PC-3 (cell line): ENCODE data around the gene PTGDS. TPM values are rescaled to one million over a fixed set of nuclear protein-coding genes. Genes with fewer than 3 reads are reported as not detected.

Experiments
- ATAC-seq: fragments of 200-7000 bp; cut with Tn5 transposase; 2 replicates; pipeline ENCODE4 v1.9.1; 2020; ENCODE audit warnings: mild to moderate bottlenecking, moderate library complexity
- BruUV-seq: library from RNA; stranded (reverse); fragments of 400-500 nt; replicated peaks from 2 replicates; lab custom pipeline; 2021; lab: Mats Ljungman, UMichigan
- CTCF ChIA-PET: fragments of 300-600 bp; sonication (Branson Sonifier 250); formaldehyde crosslinking; loops from one replicate; lab custom pipeline; 2022; ENCODE audit warnings: antibody characterized with exemption; lab: Charles Lee
- POLR2A ChIA-PET: fragments of 300-600 bp; sonication (Branson Sonifier 250); formaldehyde crosslinking; loops from one replicate; lab custom pipeline; 2022; ENCODE audit warnings: antibody characterized with exemption; ENCODE audit not compliant: unreplicated experiment; lab: Charles Lee
- DNase-seq: peaks from one replicate; pipeline ENCODE4 v3.0.0-alpha.2; 2015
- H2AFZ ChIP-seq: fragments of 300-600 bp; sonication (generic); 2 replicates; pipeline ENCODE4 v1.6.0; 2016; ENCODE audit warnings: antibody characterized with exemption, low read length
- H3F3A ChIP-seq: fragments of 300-600 bp; sonication (generic); one replicate; pipeline ENCODE4 v1.6.0; 2017; ENCODE audit warnings: antibody characterized with exemption, low read length, control low read depth, mild to moderate bottlenecking; ENCODE audit not compliant: unreplicated experiment
- H3K27ac ChIP-seq: fragments of 300-600 bp; sonication (generic); 2 replicates; pipeline ENCODE4 v1.5.1; 2016; ENCODE audit warnings: mild to moderate bottlenecking, low read length
- H3K27me3 ChIP-seq: fragments of 300-600 bp; sonication (generic); 2 replicates; pipeline ENCODE4 v1.6.1; 2016; ENCODE audit warnings: low read length, mixed read lengths
- H3K36me3 ChIP-seq: fragments of 300-600 bp; sonication (generic); 2 replicates; pipeline ENCODE4 v1.6.1; 2016; ENCODE audit warnings: low read depth, mixed run types, low read length, mixed read lengths
- H3K4me1 ChIP-seq: fragments of 300-600 bp; sonication (generic); 2 replicates; pipeline ENCODE4 v1.5.1; 2016; ENCODE audit warnings: low read length; ENCODE audit not compliant: insufficient read depth
- H3K4me2 ChIP-seq: fragments of 300-600 bp; sonication (generic); 2 replicates; pipeline ENCODE4 v1.6.0; 2016; ENCODE audit warnings: low read length
- H3K4me3 ChIP-seq: fragments of 300-600 bp; sonication (generic); 2 replicates; pipeline ENCODE4 v1.5.1; 2016; ENCODE audit warnings: mild to moderate bottlenecking, low read length, mixed read lengths
- H3K79me2 ChIP-seq: fragments of 300-600 bp; sonication (generic); 2 replicates; pipeline ENCODE4 v1.6.1; 2017; ENCODE audit warnings: low read length, mixed read lengths
- H3K9ac ChIP-seq: fragments of 300-600 bp; sonication (generic); 2 replicates; pipeline ENCODE4 v1.6.0; 2016; ENCODE audit warnings: mild to moderate bottlenecking, low read length
- H3K9me2 ChIP-seq: fragments of 300-600 bp; sonication (generic); replicated peaks from 2 replicates; pipeline ENCODE4 v1.6.1; 2016; ENCODE audit warnings: mixed run types, low read length, mixed read lengths
- H3K9me3 ChIP-seq: fragments of 300-600 bp; sonication (generic); 2 replicates; pipeline ENCODE4 v1.6.1; 2016; ENCODE audit warnings: low read length, mixed read lengths
- H4K20me1 ChIP-seq: fragments of 300-600 bp; sonication (generic); 2 replicates; pipeline ENCODE4 v1.6.1; 2016; ENCODE audit warnings: low read length, mixed read lengths
- EZH2 ChIP-seq: fragments of 300-600 bp; sonication (generic); IDR thresholded peaks from one replicate; pipeline ENCODE4 v1.6.1; 2017; ENCODE audit warnings: antibody characterized with exemption, mild to moderate bottlenecking, low read length; ENCODE audit not compliant: unreplicated experiment
- EZH2phosphoT487 ChIP-seq: fragments of 300-600 bp; sonication (generic); IDR thresholded peaks from 2 replicates; pipeline ENCODE4 v1.6.1; 2018; ENCODE audit warnings: mild to moderate bottlenecking, antibody characterized with exemption, low read length, borderline replicate concordance
- intact Hi-C: fragments of 100-400 bp; cut with micrococcal nuclease; formaldehyde crosslinking; loops from 2 replicates; pipeline ENCODE4 v1.9.0; 2023
- total RNA-seq: library from RNA; depleted of rRNA; stranded (reverse); fragments of >200 nt; gene quantifications from 2 replicates; pipeline ENCODE4 v1.2.3, GENCODE V29; 2014
- TF ChIP-seq, protein P1 (sequence below): fragments of 300-600 bp; sonication (generic); conservative IDR thresholded peaks from 2 replicates; pipeline ENCODE4 v1.5.1; 2017; ENCODE audit warnings: antibody characterized with exemption, low read depth, mild to moderate bottlenecking, low read length

The PTGDS gene
- total RNA-seq, 1 experiment from 2014 or later, result not detected

DNA sequence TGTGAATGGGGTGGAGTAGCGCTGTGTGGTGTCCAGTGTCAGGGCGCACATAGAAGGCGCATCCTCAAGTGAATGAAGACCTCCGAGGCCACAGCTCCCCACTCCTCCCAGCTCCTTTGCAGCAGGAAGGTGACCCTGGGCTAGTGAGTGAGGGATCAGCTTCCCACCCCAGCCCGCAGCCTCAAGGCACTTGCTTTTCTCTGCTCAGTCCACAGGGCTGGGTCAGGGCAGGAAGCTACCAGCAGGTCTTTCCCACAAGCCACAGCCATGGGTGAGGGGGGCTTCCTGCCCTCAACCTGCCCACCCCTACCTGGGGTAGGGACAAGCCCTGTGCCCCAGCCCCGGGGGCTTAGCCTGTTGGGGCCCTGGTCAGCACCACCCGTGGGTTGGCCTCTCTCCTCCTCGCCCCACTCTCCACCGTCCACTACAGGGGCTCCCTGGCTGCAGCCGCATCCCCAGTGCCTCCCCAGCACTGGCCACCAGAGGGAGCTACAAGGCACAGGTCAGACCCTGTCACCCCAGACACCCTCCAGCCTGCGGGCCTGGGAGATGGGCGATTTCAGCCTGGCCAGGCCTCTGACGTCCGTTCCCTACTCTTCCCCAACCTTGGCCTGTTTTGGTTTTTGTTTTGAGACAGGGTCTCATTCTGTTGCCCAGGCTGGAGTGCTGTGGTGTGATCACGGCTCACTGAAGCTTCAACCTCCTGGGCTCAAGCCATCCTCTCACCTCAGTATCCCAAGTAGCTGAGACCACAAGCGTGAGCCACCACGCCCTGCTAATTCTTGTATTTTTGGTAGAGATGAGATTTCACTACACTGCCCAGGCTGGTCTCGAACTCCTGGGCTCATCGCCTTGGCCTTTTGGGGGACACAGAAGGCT lies 52.0 kb downstream of the PTGDS start:
- Histone ChIP-seq H3K27ac (no peak overlapping the region), H3K9ac (no peak overlapping the region), H2AFZ (no peak overlapping the region), H3K4me2 (peak overlapping the region; percentile 97), H3K9me3 (no peaks in the 10 kb centered on the region), H3K36me3 (no peaks in the 10 kb centered on the region), H3K4me1 (peaks cover 13% of the 10 kb centered on the region; the same call in 1 of the 2 replicates), H3K4me3 (peak overlapping the region; percentile 68; the same call in 1 of the 2 replicates), H3K79me2 (peaks cover 12% of the 10 kb centered on the region; the same call in 1 of the 2 replicates), H3K27me3 (no peaks in the 10 kb centered on the region), H3F3A (no peaks in the 10 kb centered on the region), H3K9me2 (no peaks in the 10 kb centered on the region), H4K20me1 (no peaks in the 10 kb centered on the region)
- CTCF ChIA-PET, result interaction anchor here (0.5 to 1.3 kb wide), 12 partner anchors 15 to 268 kb away, joined by 3 to 12 read pairs (median 4); partner anchors contain the start of genes CLIC3, NPDC1, PAXX and SAPCD2
- peak; percentile 66 for DNase-seq
- intact Hi-C loops, result loop anchor here (5.0 kb wide), 1 partner anchor 127 kb away; no protein-coding TSS in a partner anchor
- TF ChIP-seq EZH2, result no peak
- TF ChIP-seq, protein P1, sequence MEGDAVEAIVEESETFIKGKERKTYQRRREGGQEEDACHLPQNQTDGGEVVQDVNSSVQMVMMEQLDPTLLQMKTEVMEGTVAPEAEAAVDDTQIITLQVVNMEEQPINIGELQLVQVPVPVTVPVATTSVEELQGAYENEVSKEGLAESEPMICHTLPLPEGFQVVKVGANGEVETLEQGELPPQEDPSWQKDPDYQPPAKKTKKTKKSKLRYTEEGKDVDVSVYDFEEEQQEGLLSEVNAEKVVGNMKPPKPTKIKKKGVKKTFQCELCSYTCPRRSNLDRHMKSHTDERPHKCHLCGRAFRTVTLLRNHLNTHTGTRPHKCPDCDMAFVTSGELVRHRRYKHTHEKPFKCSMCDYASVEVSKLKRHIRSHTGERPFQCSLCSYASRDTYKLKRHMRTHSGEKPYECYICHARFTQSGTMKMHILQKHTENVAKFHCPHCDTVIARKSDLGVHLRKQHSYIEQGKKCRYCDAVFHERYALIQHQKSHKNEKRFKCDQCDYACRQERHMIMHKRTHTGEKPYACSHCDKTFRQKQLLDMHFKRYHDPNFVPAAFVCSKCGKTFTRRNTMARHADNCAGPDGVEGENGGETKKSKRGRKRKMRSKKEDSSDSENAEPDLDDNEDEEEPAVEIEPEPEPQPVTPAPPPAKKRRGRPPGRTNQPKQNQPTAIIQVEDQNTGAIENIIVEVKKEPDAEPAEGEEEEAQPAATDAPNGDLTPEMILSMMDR, result peak; percentile 80
- TF ChIP-seq EZH2phosphoT487, result no peak
- BruUV-seq, result no TSS peak
- POLR2A ChIA-PET, result interaction anchor here (0.5 to 0.6 kb wide), 2 partner anchors 28 to 238 kb away, joined by 3 to 4 read pairs; partner anchors contain the start of gene TMEM141
- peak; percentile 59 for ATAC-seq

DNA sequence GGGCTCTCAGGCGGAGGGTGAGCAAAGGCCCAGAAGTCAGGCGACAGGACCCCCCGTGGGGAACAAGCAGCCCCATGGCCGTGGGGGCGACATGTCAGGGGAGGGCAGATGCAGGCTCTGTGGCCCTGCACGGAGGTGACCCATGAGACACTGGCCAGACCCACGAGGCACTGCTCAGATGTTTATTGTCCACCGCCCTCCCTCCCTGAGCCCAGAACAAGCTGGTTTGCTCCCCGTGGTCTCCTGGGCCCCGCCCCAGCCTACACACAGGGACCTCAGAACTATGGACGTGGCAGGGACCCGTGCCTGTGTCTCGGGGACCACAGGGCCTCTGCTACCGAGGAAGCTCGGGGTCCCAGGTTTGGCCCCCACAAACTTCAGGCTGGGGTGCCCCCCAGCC lies 52.7 kb downstream of the PTGDS start:
- no TSS peak for BruUV-seq
- H3K9ac ChIP-seq, result no peak overlapping the region
- intact Hi-C loops, result no loop called here

More for the DNA sequence above, 52.7 kb downstream of the PTGDS start:
- H3K27me3 ChIP-seq, result no peaks in the 10 kb centered on the region
- no peak overlapping the region for H3K4me3 ChIP-seq
- no peak for TF ChIP-seq EZH2
- no peak for TF ChIP-seq EZH2phosphoT487
- TF ChIP-seq, protein P1, result no peak
- H3K9me2 ChIP-seq, result no peaks in the 10 kb centered on the region
- H3K36me3 ChIP-seq, result no peaks in the 10 kb centered on the region
- DNase-seq (no peak), ATAC-seq (no peak)
- H3K4me1 ChIP-seq, result peaks cover 20% of the 10 kb centered on the region
- H3K79me2 ChIP-seq, result peaks cover 12% of the 10 kb centered on the region; the same call in 1 of the 2 replicates
- CTCF ChIA-PET, result interaction anchor here (0.5 to 1.3 kb wide), 9 partner anchors 15 to 137 kb away, joined by 3 to 12 read pairs (median 4); partner anchors contain the start of genes CLIC3, PAXX and SAPCD2
- no peak overlapping the region for H3K4me2 ChIP-seq
- H2AFZ ChIP-seq, result no peak overlapping the region
- H3K9me3 ChIP-seq, result no peaks in the 10 kb centered on the region
- POLR2A ChIA-PET, result interaction anchor here (0.6 kb wide), 1 partner anchor 28 kb away, joined by 3 read pairs; no protein-coding TSS in a partner anchor
- H4K20me1 ChIP-seq, result no peaks in the 10 kb centered on the region
- H3F3A ChIP-seq, result no peaks in the 10 kb centered on the region
- no peak overlapping the region for H3K27ac ChIP-seq
